ENCODE data around the gene CLBA1.

DNA sequence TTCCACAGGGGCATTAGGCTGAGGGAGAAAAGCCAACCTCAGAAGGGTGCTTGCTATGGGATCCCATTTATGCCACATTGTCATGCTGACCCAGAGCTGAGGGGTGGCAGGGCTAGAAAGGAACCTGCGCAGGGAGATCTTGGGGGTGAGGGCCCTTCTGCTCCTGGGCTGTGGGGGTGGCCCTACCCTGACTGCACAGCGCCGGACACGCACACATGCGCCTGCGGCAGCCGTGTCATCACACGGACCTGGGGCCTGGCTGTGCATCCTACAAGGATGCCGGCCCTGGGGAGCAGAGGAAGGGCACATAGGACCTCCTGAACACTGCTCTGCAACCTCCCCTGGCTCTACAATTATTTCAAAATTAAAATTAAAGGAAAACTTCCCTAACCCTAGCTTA is 28.4 kb downstream of the CLBA1 start:
- TF ChIP-seq, protein P1, sequence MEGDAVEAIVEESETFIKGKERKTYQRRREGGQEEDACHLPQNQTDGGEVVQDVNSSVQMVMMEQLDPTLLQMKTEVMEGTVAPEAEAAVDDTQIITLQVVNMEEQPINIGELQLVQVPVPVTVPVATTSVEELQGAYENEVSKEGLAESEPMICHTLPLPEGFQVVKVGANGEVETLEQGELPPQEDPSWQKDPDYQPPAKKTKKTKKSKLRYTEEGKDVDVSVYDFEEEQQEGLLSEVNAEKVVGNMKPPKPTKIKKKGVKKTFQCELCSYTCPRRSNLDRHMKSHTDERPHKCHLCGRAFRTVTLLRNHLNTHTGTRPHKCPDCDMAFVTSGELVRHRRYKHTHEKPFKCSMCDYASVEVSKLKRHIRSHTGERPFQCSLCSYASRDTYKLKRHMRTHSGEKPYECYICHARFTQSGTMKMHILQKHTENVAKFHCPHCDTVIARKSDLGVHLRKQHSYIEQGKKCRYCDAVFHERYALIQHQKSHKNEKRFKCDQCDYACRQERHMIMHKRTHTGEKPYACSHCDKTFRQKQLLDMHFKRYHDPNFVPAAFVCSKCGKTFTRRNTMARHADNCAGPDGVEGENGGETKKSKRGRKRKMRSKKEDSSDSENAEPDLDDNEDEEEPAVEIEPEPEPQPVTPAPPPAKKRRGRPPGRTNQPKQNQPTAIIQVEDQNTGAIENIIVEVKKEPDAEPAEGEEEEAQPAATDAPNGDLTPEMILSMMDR (IDR thresholded peaks at IDR 0.05; ENCODE audit: low read depth, low read length), result no peak
- no peak for TF ChIP-seq EZH2phosphoT487 (IDR thresholded peaks at IDR 0.05; ENCODE audit: low read depth)
